NT2/D1 (cell line): ENCODE data around the gene ARID1A.

Source experiments
- DNase-seq: peaks from one replicate; pipeline ENCODE4 v3.0.0-alpha.2; 2011; ENCODE audit warnings: low read depth, low spot score
- H3K27me3 ChIP-seq: 2 replicates; pipeline ENCODE4 v1.6.0; 2011; ENCODE audit warnings: mild to moderate bottlenecking; ENCODE audit not compliant: insufficient read length, insufficient read depth
- H3K36me3 ChIP-seq: 2 replicates; pipeline ENCODE4 v1.6.1; 2011; ENCODE audit warnings: mild to moderate bottlenecking, low read length, mixed read lengths; ENCODE audit not compliant: insufficient read depth, insufficient read length
- H3K4me1 ChIP-seq: 2 replicates; pipeline ENCODE4 v1.5.1; 2011; ENCODE audit not compliant: insufficient read depth, insufficient read length
- H3K4me3 ChIP-seq: 2 replicates; pipeline ENCODE4 v1.5.1; 2011; ENCODE audit warnings: low read depth; ENCODE audit not compliant: insufficient read length
- H3K9ac ChIP-seq: 2 replicates; pipeline ENCODE4 v1.6.0; 2011; ENCODE audit warnings: low read depth; ENCODE audit not compliant: insufficient read length
- H3K9me3 ChIP-seq: 2 replicates; pipeline ENCODE4 v1.5.1; 2011; ENCODE audit warnings: mild to moderate bottlenecking, low read length; ENCODE audit not compliant: insufficient read depth
- SUZ12 ChIP-seq: IDR thresholded peaks from 2 replicates; pipeline ENCODE4 v1.6.1; 2011; ENCODE audit not compliant: insufficient read length, insufficient read depth; ENCODE audit errors: extremely low read depth
- YY1 ChIP-seq: IDR thresholded peaks from 2 replicates; pipeline ENCODE4 v1.6.1; 2011; ENCODE audit not compliant: insufficient read length, insufficient read depth
- ZNF274 ChIP-seq: IDR thresholded peaks from 2 replicates; pipeline ENCODE4 v1.6.1; 2011; ENCODE audit warnings: mild to moderate bottlenecking, low read depth, low read length

ARID1A gene

GRCh38 chr1:26826261-26827105 lies 130.7 kb downstream of the ARID1A start, which contains the start of gene ZDHHC18:
Gene ZDHHC18, plus strand, starts transcription at chr1:26826688. Its CDS starts 117 bp downstream, at chr1:26826805.
- no peaks in the 10 kb centered on the region for H3K27me3 ChIP-seq
- H3K9me3 ChIP-seq: no peaks in the 10 kb centered on the region
- H3K4me1 ChIP-seq: peaks cover 18% of the 10 kb centered on the region
- TF ChIP-seq SUZ12 (no peak), YY1 (no peak), ZNF274 (no peak)
- peak within 1 kb of the TSS; percentile 83 for H3K9ac ChIP-seq
- peak; percentile 40 for DNase-seq
- H3K4me3 ChIP-seq: peak within 1 kb of the TSS; percentile 60
- peaks cover 23% of the 10 kb centered on the region for H3K36me3 ChIP-seq

DNA sequence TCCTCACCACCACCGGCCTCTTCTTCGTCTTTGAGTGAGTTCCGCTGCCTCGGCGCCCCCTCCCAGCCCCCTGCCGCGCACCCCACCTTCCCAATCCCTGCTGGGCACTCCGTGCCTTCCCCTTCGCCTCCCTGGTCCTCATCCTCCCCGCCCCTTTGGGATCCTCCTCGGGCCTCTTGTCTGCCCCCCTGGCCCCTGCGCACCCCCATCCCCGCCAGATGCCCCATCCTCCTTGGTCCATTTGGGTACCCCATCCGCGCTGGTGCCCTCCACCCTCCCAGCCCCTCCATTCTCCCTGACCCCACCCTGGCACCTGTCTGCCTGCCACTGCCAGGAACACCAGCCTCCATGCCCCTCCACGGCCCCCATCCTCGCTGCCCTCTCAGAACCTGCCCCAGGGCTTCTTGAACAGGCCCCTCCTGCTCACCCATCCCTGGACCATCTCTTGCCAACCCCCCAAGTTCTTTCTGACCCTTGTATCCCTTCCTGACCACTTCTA lies 131.3 kb downstream of the ARID1A start:
- no peak for TF ChIP-seq YY1
- TF ChIP-seq ZNF274: no peak
- TF ChIP-seq SUZ12: no peak
- no peaks in the 10 kb centered on the region for H3K9me3 ChIP-seq
- peak overlapping the region; percentile 83 for H3K9ac ChIP-seq
- H3K4me3 ChIP-seq: peak overlapping the region; percentile 60
- H3K27me3 ChIP-seq: no peaks in the 10 kb centered on the region
- H3K36me3 ChIP-seq: peaks cover 30% of the 10 kb centered on the region
- H3K4me1 ChIP-seq: peaks cover 23% of the 10 kb centered on the region
- no peak for DNase-seq

GRCh38 chr1:26827663-26828062 lies 131.8 kb downstream of the ARID1A start:
- Histone ChIP-seq H3K4me1 (peaks cover 23% of the 10 kb centered on the region), H3K27me3 (no peaks in the 10 kb centered on the region), H3K9me3 (no peaks in the 10 kb centered on the region), H3K36me3 (peaks cover 35% of the 10 kb centered on the region), H3K4me3 (peak overlapping the region; percentile 60), H3K9ac (peak overlapping the region; percentile 83)
- TF ChIP-seq ZNF274 (no peak), YY1 (no peak), SUZ12 (no peak)
- DNase-seq: no peak

DNA sequence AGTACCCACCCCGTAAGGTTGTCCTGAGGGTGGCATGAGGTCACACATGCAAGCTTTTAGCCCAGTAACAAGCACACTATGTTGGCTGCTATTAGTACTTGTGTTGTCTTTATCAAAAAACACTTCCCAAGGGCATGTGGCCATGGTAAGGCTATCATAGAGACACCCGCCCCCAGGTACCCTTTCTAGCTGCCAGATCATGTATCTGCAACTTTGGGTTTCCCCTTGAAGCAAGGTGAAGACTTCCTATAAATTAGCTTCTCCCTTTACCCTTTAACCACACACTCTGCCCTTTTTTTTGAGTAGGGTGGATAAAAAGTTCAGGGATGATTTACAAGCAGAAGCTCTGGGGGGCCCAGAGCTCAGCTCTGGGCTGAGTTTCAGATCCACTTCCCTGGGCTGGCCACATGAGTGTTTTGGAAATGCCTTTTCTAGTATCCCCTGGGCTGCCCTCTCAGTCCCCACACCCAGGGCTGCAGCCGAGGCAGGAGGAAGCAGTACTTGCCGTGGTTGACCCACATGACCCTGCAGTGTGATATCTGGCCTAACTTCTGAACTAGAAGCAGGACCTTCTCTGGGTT lies 132.7 kb downstream of the ARID1A start:
- no peaks in the 10 kb centered on the region for H3K9me3 ChIP-seq
- peaks cover 23% of the 10 kb centered on the region for H3K4me1 ChIP-seq
- H3K9ac ChIP-seq: peak overlapping the region; percentile 47
- TF ChIP-seq YY1 (no peak), ZNF274 (no peak), SUZ12 (no peak)
- H3K4me3 ChIP-seq: no peak overlapping the region
- peaks cover 43% of the 10 kb centered on the region for H3K36me3 ChIP-seq
- no peaks in the 10 kb centered on the region for H3K27me3 ChIP-seq
- DNase-seq: no peak

- Histone ChIP-seq H3K9me3 (no peaks in the 10 kb centered on the region), H3K4me3 (no peak overlapping the region), H3K9ac (peak overlapping the region; percentile 27), H3K27me3 (no peaks in the 10 kb centered on the region), H3K36me3 (peaks cover 52% of the 10 kb centered on the region), H3K4me1 (peaks cover 23% of the 10 kb centered on the region)
- TF ChIP-seq ZNF274 (no peak), SUZ12 (no peak), YY1 (no peak)
- no peak for DNase-seq
Measured at GRCh38 chr1:26829184-26829911, 133.5 kb downstream of the ARID1A start.

- Histone ChIP-seq H3K4me3 (no peak overlapping the region), H3K27me3 (no peaks in the 10 kb centered on the region), H3K4me1 (peaks cover 23% of the 10 kb centered on the region), H3K9ac (no peak overlapping the region), H3K9me3 (no peaks in the 10 kb centered on the region), H3K36me3 (peaks cover 66% of the 10 kb centered on the region)
- no peak for DNase-seq
- TF ChIP-seq ZNF274: no peak
- TF ChIP-seq SUZ12: no peak
Measured at GRCh38 chr1:26831059-26831458, 135.2 kb downstream of the ARID1A start.
